ENCODE results near the gene CYP8B1. TPM values are rescaled to one million over a fixed set of nuclear protein-coding genes. Genes with fewer than 3 reads are reported as not detected.

Gene CYP8B1
- total and polyA plus RNA-seq, 2 of the 13 experiments (the other 11 are each of a cell fraction or from before 2014, with no cell fraction given): 0.58 to 2.0 TPM

- TF ChIP-seq CBX1 (IDR thresholded peaks at IDR 0.05; ENCODE audit: low read depth): peak; percentile 68
- no peak for TF ChIP-seq LCORL (IDR thresholded peaks at IDR 0.05)
- peak; percentile 84 for TF ChIP-seq LCORL (CRISPR knock-in tag; IDR thresholded peaks at IDR 0.05)
- TF ChIP-seq SOX5 (CRISPR knock-in tag; IDR thresholded peaks at IDR 0.05; ENCODE audit: borderline replicate concordance): peak; percentile 61
- TF ChIP-seq ZGPAT (CRISPR knock-in tag; IDR thresholded peaks at IDR 0.05): peak; percentile 86
- TF ChIP-seq ZNF232 (CRISPR knock-in tag; IDR thresholded peaks at IDR 0.05; ENCODE audit: borderline replicate concordance): peak; percentile 86; the same call in 1 of the 2 replicates
- no peak for TF ChIP-seq MTF1 (CRISPR knock-in tag; IDR thresholded peaks at IDR 0.05)
- TF ChIP-seq ZBTB33 (CRISPR knock-in tag; IDR thresholded peaks at IDR 0.05): no peak
- peak; percentile 43; the same call in 1 of the 2 replicates for TF ChIP-seq LBX2 (CRISPR knock-in tag; IDR thresholded peaks at IDR 0.05; ENCODE audit: borderline replicate concordance)
These were observed at the start of gene CYP8B1 (continued) for GRCh38 chr3:42875325-42876151.

Measured in HepG2 (cell line).